Measurements from ENCODE around the gene CCND1.

Gene CCND1

GRCh38 chr11:69599502-69599901, 41.5 kb upstream of the CCND1 start:
- TF ChIP-seq, protein P1, sequence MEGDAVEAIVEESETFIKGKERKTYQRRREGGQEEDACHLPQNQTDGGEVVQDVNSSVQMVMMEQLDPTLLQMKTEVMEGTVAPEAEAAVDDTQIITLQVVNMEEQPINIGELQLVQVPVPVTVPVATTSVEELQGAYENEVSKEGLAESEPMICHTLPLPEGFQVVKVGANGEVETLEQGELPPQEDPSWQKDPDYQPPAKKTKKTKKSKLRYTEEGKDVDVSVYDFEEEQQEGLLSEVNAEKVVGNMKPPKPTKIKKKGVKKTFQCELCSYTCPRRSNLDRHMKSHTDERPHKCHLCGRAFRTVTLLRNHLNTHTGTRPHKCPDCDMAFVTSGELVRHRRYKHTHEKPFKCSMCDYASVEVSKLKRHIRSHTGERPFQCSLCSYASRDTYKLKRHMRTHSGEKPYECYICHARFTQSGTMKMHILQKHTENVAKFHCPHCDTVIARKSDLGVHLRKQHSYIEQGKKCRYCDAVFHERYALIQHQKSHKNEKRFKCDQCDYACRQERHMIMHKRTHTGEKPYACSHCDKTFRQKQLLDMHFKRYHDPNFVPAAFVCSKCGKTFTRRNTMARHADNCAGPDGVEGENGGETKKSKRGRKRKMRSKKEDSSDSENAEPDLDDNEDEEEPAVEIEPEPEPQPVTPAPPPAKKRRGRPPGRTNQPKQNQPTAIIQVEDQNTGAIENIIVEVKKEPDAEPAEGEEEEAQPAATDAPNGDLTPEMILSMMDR (IDR thresholded peaks at IDR 0.05; ENCODE audit: low read depth, low read length, missing control alignments), result no peak
- H3K4me3 ChIP-seq (ENCODE audit: low read depth, low read length), result no peak overlapping the region
- no peak for DNase-seq (ENCODE audit: low read depth)

DNA sequence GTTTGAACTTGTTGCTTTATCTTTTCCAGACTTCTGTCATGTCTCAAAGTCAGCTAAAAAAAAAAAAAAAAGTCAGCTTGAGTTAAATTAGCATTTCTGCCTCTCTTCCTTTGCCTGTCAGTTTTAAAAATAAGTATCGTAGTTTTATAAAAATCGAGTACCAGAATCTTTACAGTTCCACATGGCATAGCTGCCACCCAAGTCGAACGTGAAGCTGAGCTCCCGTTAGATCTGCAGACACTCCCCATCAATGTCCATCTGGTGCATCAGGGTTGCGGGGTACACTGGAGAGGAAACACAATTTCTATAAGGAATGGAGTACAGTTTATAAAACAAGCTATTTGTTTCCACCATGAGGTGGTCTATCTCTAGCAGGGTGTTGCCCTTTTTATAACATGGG, 41.0 kb upstream of the CCND1 start:
- no peak for DNase-seq (ENCODE audit: low read depth)
- no peak overlapping the region for H3K4me3 ChIP-seq (ENCODE audit: low read depth, low read length)
- TF ChIP-seq, protein P1 (IDR thresholded peaks at IDR 0.05; ENCODE audit: low read depth, low read length, missing control alignments), result no peak

GRCh38 chr11:69601011-69601975, 39.7 kb upstream of the CCND1 start:
- TF ChIP-seq, protein P1 (IDR thresholded peaks at IDR 0.05; ENCODE audit: low read depth, low read length, missing control alignments), result no peak
- DNase-seq (ENCODE audit: low read depth), result no peak
- no peak overlapping the region for H3K4me3 ChIP-seq (ENCODE audit: low read depth, low read length)

DNA sequence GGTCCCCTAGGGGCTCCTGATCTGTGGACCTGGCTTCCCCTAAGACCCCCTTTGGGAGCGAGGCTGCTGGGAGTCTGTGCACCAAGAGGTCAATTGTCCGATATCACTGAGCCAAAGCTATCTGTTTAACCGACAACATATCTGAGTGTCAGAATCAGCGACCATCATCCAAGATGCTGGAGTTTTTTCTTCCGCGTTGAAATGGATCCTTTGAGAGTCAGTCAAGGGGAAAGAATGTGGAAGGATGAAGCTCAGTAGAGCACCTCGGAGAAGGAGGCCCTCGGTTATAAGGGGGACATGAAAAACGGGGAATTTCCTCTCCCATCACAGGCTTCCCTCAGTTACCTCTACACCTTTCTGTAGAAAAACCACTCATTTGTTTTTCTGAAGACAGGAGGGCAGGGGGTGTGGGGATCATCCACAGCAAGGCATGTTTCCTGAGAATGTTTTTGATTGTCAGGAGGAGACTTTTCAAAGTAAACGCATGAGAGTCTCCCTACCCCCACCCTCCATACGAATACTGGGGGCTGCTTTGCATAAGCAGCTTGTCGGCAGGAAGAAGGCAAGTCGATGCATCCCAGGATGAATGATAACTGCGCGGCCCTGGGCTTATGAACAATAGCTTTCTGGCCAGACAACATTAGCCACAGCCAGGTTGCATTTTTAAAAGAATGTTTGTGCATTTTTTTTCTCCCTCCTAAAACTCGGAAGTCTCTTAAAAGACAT, 37.7 kb upstream of the CCND1 start:
- TF ChIP-seq, protein P1 (IDR thresholded peaks at IDR 0.05; ENCODE audit: low read depth, low read length, missing control alignments), result no peak
- DNase-seq (ENCODE audit: low read depth), result no peak
- H3K4me3 ChIP-seq (ENCODE audit: low read depth, low read length), result no peak overlapping the region

GRCh38 chr11:69604055-69604454, 36.9 kb upstream of the CCND1 start:
- TF ChIP-seq, protein P1 (IDR thresholded peaks at IDR 0.05; ENCODE audit: low read depth, low read length, missing control alignments), result no peak
- no peak overlapping the region for H3K4me3 ChIP-seq (ENCODE audit: low read depth, low read length)
- no peak for DNase-seq (ENCODE audit: low read depth)

- no peak for DNase-seq (ENCODE audit: low read depth)
- H3K4me3 ChIP-seq (ENCODE audit: low read depth, low read length), result no peak overlapping the region
- TF ChIP-seq, protein P1 (IDR thresholded peaks at IDR 0.05; ENCODE audit: low read depth, low read length, missing control alignments), result no peak
Observed at GRCh38 chr11:69605737-69606526, 35.0 kb upstream of the CCND1 start.

All from GM12864 (cell line).